ENCODE results near the gene BLACAT1. TPM values are rescaled to one million over a fixed set of nuclear protein-coding genes. Genes with fewer than 3 reads are reported as not detected.

BLACAT1 gene
- total and polyA plus RNA-seq, 12 donors = 0.03 to 0.08 (median 0.06) TPM; not detected in 8

DNA sequence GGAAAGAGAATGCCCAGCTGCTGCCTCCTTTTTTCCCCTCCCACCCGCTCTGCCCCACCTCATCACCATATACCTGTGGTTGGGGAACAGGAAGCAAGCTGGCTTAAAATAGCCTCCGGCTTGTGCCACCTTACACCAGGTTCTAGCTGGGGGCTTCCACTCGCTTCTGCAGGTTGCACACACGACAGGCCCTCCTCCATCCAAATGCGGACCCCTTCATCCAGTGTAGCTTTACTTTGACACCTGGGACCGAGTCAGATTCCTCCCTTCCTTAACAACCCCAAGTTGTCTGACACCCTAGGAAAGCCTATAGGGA lies 14.6 kb downstream of the BLACAT1 start:
- Histone ChIP-seq H3K4me3 (no peak overlapping the region), H3K9me3 (replicated peaks in 1 of 3) (no peaks in the 10 kb centered on the region), H3K27me3 (no peaks in the 10 kb centered on the region), H3K27ac (peak overlapping the region in 1 of 5 donors; percentile 38), H3K4me1 (replicated peaks in 1 of 2) (peaks cover 0 to 23% of the 10 kb centered on the region in 2 donors), H3K36me3 (replicated peaks in 1 of 2) (no peaks in the 10 kb centered on the region)
- 74 to 91% (median 80%) methylated on average over 6 of the region's 6 CpGs for WGBS, 4 donors
- no peak for DNase-seq
- intact Hi-C loops (cut with DNase I) = no loop called here
- TF ChIP-seq, protein P1, sequence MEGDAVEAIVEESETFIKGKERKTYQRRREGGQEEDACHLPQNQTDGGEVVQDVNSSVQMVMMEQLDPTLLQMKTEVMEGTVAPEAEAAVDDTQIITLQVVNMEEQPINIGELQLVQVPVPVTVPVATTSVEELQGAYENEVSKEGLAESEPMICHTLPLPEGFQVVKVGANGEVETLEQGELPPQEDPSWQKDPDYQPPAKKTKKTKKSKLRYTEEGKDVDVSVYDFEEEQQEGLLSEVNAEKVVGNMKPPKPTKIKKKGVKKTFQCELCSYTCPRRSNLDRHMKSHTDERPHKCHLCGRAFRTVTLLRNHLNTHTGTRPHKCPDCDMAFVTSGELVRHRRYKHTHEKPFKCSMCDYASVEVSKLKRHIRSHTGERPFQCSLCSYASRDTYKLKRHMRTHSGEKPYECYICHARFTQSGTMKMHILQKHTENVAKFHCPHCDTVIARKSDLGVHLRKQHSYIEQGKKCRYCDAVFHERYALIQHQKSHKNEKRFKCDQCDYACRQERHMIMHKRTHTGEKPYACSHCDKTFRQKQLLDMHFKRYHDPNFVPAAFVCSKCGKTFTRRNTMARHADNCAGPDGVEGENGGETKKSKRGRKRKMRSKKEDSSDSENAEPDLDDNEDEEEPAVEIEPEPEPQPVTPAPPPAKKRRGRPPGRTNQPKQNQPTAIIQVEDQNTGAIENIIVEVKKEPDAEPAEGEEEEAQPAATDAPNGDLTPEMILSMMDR (IDR thresholded peaks at IDR 0.05) = no peak
- TF ChIP-seq POLR2A (IDR thresholded peaks at IDR 0.05) = no peak

DNA sequence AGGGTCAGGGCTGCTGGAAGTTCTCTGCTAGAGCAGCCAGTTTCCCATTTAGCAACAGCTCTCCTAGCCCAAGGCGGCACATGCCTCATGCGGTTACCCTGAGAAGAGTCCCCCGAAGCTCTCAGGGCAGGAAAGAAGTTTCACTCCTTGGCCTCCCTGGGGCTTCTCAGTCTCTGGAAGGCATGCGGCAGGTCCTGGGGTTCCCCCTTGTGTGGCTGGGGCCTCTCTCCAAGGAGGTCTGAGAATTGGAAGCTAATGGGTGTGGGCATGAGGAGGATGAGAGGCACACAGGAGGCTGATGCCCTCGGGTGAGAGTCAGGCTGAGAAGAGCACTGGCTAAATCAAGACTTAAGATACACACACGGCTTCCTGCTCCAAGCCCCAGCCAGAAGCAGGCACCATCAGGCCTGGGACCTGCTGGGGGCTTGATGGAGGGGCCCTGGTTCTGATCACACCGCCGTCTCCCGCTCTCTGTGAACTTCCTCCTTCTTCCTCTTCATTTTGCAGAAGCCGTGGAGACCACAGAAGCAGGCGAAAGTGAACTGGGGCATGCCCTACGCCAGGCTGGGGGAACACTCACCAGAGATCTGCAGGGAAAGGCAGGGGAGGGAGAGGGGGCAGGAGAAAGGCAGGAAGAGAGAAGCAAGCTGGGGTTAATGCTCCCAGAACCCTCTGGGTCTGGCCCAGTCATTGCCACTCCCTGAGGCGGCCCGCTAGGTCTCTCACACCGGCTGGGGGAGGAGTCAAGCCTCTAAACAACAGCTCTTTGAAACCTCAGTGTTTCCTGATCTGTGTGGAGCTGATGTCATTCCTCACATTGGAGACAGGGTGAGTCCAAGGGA lies 15.1 kb downstream of the BLACAT1 start:
- no peaks in the 10 kb centered on the region for H3K9me3 ChIP-seq (replicated peaks in 1 of 3)

DNA sequence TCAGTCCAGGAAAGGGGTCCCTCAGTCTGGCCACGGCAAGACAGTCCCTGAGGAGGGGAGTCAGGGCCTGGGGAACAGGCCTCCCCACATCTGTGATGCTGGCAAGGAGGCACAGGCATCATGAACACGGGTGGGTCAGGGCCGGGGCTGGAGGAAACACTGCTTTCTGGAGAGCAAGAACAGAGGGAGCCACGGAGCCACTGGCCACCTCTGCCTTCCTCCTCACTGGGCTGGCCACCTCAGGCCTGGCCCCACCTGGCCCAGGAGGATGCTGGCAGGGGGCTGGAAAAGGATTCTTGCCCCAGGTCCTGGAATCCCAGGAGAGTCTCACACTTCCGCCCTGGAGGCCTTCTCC lies 15.7 kb downstream of the BLACAT1 start:
- H3K27me3 ChIP-seq = no peaks in the 10 kb centered on the region
- peak overlapping the region in 2 of 5 donors; percentile 10 to 19 for H3K27ac ChIP-seq
- H3K4me3 ChIP-seq = no peak overlapping the region
- peaks cover 0 to 23% of the 10 kb centered on the region in 2 donors for H3K4me1 ChIP-seq (replicated peaks in 1 of 2)
- H3K36me3 ChIP-seq (replicated peaks in 1 of 2) = no peaks in the 10 kb centered on the region
- DNase-seq = no peak
- no peak for TF ChIP-seq POLR2A (IDR thresholded peaks at IDR 0.05)
- TF ChIP-seq, protein P1 (IDR thresholded peaks at IDR 0.05) = no peak
- no peaks in the 10 kb centered on the region for H3K9me3 ChIP-seq (replicated peaks in 1 of 3)
- WGBS, 4 donors = 61 to 81% (median 71%) methylated on average over 3 to 5 of the region's 5 CpGs
- intact Hi-C loops (cut with DNase I) = no loop called here

More for the DNA sequence above, 15.1 kb downstream of the BLACAT1 start:
- H3K27ac ChIP-seq = peak overlapping the region in 2 of 5 donors; percentile 10 to 19
- intact Hi-C loops (cut with DNase I) = no loop called here
- WGBS, 4 donors = 62 to 77% (median 70%) methylated on average over 13 to 15 of the region's 15 CpGs
- DNase-seq = peak in 2 of 7 donors; percentile 32 to 87
- H3K4me1 ChIP-seq (replicated peaks in 1 of 2) = peaks cover 0 to 23% of the 10 kb centered on the region in 2 donors
- H3K36me3 ChIP-seq (replicated peaks in 1 of 2) = no peaks in the 10 kb centered on the region
- TF ChIP-seq, protein P1 (IDR thresholded peaks at IDR 0.05) = no peak
- no peak for TF ChIP-seq POLR2A (IDR thresholded peaks at IDR 0.05)
- no peak overlapping the region for H3K4me3 ChIP-seq
- no peaks in the 10 kb centered on the region for H3K27me3 ChIP-seq

DNA sequence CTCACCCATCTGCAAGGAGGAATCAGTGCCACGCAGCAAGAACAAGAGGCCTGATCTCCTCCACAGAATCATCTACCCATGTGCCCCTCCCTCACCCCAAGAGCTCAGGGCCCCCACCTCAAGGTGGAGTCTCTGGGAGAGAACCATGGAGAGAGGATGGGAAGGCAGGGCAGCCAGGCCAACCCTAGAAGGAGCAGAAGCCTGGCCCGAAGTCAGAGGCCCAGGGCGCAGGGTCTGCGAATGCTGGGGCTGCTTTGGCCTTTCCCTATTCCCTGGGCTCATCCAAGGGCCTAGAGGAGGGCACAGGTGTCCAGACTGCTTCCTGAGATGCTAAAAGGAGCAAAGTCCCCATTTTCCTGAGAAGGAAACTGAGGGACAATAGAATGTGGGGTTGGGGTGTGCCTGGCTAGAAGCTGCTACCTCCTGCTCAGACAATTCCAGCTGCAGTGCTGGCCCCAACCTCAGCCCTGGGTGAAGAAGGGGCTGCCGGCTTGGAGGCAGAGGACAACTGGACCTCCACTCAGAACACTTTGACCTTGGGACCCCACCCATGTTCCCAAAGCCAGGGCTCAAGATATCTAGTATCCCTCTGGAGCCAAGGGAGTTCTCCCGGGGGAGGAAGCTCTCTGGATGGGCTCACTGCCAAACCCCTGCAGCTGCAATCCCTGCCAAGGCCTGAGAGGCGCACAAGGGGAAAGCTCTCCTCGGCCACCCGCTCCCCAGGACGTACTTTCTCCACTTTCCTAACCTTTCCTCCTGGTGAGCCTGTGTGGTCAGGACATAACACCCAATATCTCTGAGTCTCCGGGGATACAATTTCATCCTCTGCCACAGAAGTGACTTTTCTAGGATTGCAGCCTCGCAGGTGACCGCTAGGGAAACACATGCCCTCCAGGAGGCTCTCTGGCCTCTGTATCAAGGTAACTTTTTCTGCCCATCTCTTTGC lies 17.4 kb downstream of the BLACAT1 start:
- Histone ChIP-seq H3K9me3 (replicated peaks in 1 of 3) (no peaks in the 10 kb centered on the region), H3K36me3 (replicated peaks in 1 of 2) (no peaks in the 10 kb centered on the region), H3K27me3 (no peaks in the 10 kb centered on the region), H3K4me1 (replicated peaks in 1 of 2) (peaks cover 0 to 23% of the 10 kb centered on the region in 2 donors), H3K27ac (peak overlapping the region in 1 of 5 donors; percentile 33), H3K4me3 (no peak overlapping the region)
- TF ChIP-seq, protein P1 (IDR thresholded peaks at IDR 0.05) = peak; percentile 56 to 79 (median 74)
- no peak for TF ChIP-seq POLR2A (IDR thresholded peaks at IDR 0.05)
- 38 to 64% (median 44%) methylated on average over 5 to 13 of the region's 13 CpGs for WGBS, 4 donors
- peak; percentile 83 to 93 (median 90) for DNase-seq
- intact Hi-C loops (cut with DNase I) = loop anchor here in 1 of 2 donors (10.0 kb wide), 1 partner anchor 164 kb away; no protein-coding TSS in a partner anchor
